NCI-H2227 (cell line): ENCODE measurements around the gene STK32C.
"Not testable (repeated sequence)": the region's sequence is repeated elsewhere in the genome, so short reads cannot be mapped to it uniquely, and the experiment has no call there.

Experiments used
- DNase-seq: peaks from one replicate; lab custom pipeline; 2025; ENCODE audit not compliant: unreplicated experiment; lab: John Stamatoyannopoulos, UW

Gene STK32C

DNA sequence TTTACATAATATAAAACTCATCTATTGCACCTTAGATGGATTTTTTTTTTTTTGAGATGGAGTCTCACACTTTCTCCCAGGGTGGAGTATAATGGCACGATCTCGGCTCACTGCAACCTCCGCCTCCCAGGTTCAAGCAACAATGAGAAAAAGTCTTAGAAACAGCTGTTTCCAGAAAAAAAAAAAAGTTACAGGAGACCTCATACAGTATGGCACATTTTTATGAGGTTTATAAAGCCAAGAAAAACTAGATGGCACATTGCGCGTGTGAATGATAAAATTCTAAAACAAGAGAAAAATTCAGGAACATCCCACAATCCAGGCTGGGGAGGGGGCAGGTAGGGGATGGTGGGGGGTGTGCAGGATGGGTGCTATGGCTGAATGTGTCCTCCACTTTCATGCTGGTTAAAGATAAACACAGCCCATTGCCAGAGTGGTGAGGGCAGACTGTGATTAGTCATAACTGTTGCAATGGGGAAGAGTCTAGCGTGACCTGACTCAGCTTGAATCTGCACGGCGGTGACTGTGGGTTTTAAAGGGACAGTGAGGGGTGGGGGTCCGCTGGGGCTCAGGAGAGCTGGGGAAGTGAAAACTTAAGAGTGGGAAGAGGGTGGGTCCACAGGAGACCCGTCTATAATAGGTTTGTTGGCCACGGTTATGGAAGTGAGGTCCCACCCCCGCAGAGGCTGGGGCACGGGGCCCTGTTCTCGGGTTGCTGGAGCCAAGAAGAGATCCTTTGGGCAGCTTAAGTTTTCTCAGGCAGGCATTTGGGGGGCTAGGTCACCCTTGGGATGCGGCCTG, 12.3 kb upstream of the STK32C start:
- DNase-seq: no peak

DNA sequence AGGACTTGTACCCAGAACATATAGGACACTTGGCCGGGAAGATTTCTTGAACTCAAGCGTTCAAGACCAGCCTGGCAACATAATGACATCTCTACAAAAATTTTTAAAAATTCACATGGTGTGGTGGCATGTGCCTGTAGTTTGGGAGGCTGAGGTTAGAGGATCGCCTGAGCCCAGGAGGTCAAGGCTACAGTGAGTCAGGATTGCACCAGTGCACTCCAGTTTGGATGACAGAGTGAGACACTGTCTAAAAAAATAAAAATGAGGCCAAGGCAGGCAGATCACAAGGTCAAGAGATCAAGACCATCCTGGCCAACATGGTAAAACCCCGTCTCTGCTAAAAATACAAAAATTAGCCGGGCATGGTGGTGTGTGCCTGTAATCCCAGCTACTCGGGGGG, 9.7 kb upstream of the STK32C start:
- not testable (repeated sequence) for DNase-seq

DNA sequence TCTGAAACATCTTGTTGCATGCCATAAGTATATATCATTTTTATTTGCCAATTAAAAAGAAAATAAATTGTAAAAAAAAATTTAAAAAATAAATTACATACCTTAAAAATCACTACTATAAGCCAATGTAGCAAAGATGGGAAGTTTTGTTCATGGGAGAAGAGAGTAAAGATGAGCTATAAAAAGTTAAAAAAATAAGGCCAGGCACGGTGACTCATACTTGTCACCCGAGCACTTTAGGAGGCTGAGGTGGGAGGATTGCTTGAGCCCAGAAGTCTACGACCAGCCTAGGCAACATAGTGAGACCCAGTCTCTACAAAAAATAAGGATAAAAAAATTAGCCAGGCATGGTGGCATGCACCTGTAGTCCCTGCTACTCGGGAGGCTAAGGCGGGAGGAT, 8.4 kb upstream of the STK32C start:
- DNase-seq: no peak

DNA sequence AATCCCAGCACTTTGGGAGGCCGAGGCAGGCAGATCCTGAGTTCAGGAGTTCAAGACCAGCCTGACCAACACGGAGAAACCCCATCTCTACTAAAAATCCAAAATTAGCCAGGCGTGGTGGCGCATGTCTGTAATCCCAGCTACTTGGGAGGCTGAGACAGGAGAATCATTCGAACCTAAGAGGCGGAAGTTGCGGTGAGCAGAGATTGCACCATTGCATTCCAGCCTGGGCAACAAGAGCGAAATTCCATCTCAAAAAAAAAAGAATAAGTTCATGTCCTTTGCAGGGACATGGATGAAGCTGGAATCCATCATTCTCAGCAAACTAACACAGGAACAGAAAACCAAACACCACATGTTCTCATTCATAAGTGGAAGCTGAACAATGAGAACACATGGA, 7.1 kb upstream of the STK32C start:
- DNase-seq: not testable (repeated sequence)

DNA sequence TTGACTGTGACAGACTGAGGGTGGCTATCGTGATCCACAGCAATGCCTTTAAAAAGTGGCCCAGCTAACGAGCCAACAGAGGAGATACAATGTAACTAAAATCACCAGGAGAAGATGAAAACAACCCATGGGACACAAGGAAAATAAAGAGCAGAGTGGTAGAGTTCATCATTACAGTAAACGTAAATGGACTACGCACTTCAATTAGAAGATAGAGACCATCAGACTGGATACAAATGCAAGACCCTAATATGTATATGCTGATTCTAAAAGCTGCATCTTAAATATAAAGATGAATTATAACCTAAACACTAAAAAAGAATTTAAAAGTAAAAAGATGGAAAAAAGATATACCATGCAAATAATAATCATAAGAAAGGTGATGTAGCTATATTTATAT, 6.6 kb upstream of the STK32C start:
- DNase-seq: no peak

DNA sequence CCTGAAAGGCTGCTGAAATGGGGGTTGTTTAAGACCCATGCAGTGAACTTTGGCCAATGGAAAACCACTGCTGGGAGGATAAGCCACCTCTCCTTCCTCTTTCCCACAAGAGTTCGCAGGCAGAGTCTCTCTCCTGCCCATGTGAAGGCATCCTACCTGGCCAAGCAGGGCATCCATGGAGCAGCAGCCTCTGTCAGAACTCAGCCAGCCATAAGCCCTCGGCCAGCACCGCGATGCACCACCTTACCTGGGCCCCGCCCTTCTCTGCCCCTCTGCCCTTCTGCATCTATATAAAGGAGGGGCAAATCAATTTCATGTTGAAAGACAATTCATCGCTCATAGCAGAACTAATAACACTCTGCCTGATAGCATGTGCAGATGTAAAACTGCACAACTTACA, 6.1 kb upstream of the STK32C start:
- DNase-seq: no peak

DNA sequence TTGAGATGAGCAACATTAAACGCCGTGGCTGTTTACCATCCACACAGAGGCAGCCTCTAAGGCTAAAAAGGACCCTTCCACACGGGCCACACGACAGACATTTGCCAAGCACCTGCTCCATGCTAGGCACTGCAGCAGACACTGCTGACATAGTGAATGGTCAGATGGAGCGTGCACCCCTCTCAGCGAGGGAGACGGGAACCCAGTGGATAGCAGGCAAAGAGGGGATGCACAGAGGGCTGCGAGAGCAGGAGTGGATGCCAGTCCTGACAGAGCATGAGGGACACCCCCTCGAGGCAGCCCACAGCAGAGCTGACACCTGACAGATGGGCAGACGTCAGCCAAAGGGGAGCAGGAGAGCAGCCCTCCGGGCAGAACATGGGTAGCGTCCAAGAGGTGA, 5.6 kb upstream of the STK32C start:
- no peak for DNase-seq

DNA sequence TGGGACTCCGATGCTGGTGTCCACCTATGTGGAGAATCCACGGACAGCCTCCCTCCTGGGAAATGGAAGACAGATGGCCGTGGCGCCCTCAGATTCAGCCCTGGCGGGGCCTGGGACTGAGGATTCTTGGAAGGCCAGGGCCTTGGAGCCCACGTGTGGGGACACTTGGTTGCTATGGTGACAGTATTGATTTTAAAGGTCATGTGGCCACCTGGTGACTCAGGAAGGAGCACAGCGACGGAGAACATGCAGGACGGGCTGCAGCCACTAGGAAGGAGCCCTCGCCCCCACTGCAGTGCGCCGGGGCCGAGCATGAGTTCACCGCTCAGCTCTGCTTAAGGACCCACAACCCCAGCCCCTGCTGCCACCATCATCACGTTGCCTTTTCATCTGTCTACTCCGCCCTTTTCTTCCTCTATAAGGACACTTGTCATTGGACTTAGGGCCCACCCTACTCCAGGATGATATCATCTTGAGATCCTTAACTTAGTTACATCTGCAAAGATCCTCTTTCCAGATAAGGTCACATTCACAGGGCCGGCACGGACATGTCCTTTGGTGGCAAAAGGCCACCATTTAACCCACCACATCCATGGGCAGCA, 3.7 kb upstream of the STK32C start:
- peak; percentile 60 for DNase-seq

DNA sequence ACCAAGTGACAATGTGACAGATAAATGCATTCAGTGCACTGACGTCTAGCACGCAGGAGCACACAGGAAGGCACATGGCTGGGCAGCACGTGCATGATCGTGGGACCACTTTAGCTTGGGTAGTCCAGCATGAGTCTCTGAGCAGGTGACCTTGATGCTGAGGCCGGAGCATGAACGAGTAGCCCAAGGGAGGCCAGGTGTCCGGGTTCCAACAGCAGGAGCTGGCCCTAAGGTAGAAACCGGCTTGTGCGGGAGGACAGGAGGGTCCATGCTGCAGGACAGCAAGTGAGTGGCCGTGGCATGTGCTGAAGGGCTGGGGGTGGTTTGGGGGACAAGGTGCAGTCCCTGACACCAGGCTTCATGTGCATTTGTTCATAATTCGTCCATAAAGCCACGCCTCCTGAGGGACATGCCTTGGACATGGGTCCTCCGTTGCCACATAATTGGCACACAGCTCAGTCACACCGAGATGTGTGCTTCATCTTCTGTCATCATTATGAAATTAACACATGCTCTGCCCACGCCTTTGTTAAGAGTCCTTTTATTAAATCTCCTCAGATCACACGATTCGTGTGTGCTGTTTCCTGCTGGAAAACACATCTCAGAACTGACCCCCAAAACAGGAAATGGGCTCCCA, 3.1 kb upstream of the STK32C start:
- DNase-seq: no peak

DNA sequence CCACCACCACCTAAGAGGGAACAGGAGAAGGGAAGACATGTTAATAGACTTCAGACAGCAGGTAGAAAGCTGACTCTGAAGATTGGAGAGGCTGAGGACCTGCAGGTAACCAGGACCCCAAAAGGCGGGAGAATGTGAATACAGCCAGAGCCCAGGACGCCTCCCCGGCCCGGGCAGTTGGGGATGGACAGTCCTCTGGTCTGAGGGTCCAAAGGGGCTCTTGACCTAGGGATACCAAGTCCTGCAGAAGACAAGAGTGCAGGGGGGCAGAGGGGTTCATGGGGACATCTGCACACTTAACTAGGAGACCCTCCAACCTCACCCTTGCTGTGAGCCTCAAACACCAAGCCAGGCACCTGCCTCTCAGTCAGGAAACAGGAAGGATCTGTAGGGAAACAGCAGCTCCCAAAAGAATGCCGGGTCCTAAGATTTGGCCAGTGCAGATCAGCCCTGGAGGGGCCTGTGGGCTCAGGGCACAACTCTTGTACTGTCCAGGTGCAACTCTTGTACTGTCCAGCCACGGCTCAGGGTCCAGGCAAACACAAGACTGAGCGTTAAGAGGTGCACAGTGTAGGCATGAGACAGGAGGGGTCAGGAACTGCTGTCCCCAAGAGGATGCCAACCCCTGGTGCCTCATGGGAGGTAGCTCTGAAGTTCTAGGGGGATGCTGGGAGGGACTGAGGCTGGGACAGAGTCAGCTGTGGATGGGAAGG, 2.3 kb upstream of the STK32C start:
- no peak for DNase-seq

DNA sequence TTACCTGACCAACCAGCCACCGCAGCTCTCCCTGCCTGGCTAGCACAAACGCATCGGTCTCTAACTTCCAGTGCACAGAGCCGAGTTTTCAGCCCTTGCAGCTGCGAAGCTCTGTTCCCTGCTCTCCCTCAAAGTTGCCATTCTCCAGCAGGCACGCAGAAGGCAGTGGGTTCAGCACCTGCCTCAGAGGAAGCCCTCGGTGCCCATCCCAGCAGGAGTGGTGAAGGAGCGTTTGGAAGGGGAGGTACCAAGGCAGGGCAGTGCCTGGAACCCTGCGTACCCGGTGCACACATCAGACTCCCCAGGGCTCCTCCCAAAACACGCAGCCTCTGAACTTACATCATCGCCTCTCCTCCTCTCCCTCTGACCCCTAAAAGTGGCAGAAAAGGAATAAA, 1.7 kb upstream of the STK32C start:
- no peak for DNase-seq

DNA sequence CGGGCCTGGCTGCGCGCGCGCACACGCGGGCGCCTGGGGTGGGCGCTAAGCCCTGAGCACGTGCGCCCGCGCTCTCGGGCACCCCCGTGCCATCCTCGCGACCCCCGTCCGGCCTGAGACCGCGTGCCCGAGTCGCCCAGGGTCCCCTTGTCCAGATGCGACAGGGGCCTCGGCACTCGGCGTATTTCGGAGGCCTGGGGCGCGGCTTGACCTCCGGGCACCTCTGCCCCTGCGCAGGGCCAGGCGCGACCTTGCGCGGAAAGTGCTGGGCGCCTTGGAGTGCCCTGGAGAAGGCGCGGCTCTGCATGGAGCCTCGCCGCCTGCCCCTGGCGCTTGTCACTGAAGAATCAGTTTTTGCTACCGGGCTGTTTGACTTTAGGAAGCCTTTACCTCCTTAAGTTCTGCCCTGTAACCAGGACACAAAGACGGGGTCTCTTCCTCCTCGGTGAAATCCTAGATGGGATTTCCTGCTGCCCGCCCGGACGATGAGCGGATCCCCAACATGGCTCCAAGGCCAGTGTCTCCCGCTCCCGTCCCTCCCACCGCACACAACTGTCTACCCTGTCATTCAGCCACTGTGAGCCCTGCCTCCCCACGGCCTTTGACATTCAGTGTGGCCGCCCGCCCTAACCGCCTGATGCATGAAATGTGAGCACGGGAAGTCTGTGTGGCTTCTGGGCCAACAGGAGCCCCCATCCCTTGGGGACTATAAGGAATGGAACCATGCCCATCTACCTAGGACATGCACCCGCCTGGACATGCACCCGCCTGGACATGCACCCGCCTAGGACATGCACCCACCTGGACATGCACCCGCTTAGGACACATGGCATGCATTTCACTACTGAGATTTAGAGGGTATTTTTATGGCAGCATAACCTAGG, 1.1 kb upstream of the STK32C start:
- DNase-seq: no peak

DNA sequence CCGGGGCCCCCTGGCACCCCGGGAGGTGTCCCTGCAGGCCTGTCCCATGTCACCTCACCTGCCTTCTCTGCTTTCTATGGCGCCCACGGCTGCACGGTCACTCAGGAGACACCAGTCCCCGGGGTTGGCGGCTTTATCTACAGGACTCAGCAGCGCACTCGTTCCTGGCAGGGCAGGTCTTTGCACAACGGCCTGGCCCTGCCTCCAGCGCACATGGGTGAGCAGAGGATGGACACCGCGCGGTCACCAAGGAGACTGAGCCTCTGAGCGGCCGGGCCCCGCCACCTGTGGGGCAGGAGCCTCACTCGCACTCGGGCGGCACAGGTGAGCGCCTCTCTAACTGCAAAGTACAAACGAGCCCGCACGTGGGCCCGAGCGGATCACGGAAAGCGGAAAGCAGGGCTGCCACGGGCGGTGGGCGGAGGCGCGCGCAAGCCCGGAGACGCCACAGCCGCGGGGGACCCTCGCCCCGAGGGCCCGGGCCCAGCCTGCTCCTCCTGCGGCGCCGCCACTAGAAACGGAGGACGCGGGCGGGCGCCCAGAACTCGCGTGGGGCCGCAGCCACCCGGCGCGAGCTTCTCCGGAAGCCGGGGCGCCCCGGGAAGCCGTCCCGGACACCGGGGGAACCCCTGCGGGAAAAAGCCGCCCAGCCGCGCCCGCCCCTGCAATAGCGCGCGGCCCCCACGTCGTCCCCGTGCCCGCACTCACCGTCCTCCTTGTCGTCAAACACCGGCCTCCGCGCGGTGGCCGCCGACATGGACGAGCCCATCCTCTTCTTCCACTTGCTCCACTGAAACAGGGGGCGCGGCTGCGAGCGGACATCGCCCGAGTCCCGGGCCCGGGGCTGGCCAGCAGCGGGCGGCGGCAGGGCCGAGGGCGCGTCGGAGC, 642 bp downstream of the STK32C start:
- DNase-seq: peak; percentile 61

DNA sequence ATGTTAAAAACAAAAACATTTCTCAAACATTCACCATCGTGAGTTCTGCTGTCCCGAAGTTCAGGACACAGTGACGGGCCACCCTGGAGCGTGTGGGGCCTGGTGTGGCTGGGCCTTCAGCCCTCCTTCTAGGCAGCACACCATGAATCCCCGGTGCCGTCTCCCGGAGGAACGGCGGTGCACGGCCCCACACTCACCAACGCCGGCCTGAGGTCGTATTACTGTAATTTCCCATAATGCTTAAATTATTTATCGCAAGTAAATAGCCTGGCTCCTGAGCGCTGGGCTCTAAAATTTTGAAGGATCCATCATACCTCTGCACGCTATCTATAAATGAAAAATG, 1.4 kb downstream of the STK32C start:
- DNase-seq: no peak

DNA sequence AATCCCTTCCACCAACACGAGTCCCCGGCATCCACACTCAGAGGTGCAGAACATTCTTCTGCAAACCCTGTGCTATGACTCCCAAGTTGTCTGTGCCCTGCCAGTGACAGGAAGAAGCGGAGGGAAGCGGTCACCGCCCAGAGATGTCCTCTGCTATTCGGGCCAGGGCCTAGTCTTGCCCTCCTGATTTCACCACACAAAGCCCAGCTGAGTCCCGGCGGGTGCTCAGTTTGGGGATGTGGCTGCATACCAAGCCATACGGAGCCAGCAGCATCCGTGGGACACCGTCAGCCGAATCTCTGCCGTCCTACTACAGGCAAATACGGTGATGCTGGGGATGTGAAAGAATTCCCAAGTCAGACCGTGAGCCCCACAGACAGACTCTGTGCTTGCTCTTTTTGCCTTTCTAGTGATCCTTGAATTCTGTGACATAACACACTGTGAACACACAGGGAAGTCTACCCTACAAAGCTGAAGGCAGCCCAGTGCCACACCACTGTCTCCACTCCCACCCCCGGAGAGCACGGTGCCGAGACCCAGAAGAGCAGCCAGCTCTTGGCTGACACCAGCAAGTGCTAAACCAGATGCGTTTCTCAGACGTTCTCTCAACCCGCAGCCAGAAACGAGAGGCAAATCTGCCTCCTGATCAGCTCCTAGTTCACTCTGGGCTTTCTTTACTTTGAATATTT, 2.0 kb downstream of the STK32C start:
- no peak for DNase-seq

DNA sequence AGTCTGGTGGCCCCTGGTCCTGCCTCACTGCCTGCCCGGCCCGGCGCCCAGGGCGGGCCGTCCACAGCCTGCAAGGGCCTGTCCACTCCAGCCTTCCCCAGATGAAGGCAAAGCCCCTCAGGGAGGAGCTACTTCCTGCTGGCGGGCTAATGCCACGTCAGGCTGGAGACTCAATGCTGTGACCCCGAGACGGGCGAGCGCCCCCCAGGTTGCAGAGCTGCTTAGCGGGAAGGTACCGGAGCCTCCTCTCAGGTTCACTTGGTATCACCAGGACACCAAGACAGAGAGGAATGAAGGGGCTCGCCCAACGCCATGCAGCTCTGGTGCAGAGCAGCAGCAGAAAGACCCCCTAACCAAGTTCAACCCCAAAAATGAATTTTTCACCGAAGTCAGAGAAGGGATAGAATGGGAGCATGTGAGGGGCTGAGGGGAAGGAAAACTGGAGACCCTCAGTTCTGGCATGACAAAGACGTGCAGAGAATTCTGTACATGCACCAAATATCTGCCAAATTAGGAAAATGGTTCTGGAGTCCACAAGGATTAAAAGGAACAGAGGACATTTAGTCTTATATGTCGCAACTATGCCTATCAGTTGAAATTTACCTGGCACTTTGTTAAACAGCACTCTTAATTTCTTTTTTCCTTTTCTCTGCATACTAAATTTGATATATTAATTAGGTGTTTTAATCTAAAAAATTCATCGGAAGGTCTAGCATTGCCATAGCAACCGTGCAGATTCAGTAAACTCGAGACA, 2.8 kb downstream of the STK32C start:
- no peak for DNase-seq

DNA sequence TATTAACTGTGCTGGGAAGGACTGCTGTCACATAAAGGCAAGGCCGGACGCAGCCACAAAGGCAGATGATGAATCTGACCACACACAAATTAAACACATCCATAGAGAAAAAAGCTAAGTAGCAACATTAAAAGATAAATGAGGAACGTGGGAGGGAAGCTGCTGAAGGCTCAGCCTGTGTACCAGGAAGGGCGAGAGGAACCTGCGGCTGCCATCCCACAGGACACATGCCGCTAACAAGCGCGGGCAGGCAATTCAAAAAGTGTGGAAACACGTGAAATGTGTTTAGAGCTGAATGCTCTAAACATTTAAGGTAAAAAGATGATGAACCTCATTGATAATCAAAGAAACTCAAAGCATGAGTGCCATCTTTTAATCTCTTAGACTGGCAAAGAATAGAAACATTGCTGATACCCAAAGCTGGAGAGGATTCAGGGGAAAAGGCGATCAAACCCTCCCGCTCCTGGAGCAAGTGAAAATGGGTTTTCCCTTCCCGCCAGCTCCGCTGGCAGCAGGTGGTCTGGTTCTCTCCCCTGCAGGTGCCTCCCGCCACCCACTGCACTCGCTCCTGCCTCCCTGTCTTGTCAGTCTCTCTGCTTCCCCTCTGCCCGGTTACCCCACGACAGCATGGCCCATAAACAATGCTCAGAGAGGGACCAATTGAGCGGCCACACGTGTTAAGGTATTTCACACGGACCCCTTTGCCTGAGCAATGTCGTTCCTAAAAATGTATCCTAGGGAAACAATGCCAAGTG, 4.2 kb downstream of the STK32C start:
- no peak for DNase-seq
